Measurements from ENCODE around the gene MRPL1.
"Not testable (repeated sequence)": the region's sequence is repeated elsewhere in the genome, so short reads cannot be mapped to it uniquely, and the experiment has no call there.

Gene MRPL1

GRCh38 chr4:77849278-77849965, 13.2 kb upstream of the MRPL1 start:
- no peak for DNase-seq (ENCODE audit: low spot score)
- TF ChIP-seq, protein P1, sequence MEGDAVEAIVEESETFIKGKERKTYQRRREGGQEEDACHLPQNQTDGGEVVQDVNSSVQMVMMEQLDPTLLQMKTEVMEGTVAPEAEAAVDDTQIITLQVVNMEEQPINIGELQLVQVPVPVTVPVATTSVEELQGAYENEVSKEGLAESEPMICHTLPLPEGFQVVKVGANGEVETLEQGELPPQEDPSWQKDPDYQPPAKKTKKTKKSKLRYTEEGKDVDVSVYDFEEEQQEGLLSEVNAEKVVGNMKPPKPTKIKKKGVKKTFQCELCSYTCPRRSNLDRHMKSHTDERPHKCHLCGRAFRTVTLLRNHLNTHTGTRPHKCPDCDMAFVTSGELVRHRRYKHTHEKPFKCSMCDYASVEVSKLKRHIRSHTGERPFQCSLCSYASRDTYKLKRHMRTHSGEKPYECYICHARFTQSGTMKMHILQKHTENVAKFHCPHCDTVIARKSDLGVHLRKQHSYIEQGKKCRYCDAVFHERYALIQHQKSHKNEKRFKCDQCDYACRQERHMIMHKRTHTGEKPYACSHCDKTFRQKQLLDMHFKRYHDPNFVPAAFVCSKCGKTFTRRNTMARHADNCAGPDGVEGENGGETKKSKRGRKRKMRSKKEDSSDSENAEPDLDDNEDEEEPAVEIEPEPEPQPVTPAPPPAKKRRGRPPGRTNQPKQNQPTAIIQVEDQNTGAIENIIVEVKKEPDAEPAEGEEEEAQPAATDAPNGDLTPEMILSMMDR (IDR thresholded peaks at IDR 0.05; ENCODE audit: extremely low read depth, insufficient read depth, missing control alignments): no peak
- in situ Hi-C loops (cut with MboI; ENCODE audit: low pct_unique_long_range_greater_than_20kb, low sequenced_read_pairs, unreplicated experiment): no loop called here

- DNase-seq (ENCODE audit: low spot score): peak; percentile 52
- TF ChIP-seq, protein P1 (IDR thresholded peaks at IDR 0.05; ENCODE audit: extremely low read depth, insufficient read depth, missing control alignments): no peak
- in situ Hi-C loops (cut with MboI; ENCODE audit: low pct_unique_long_range_greater_than_20kb, low sequenced_read_pairs, unreplicated experiment): no loop called here
Measured at GRCh38 chr4:77852892-77853495, 9.6 kb upstream of the MRPL1 start.

GRCh38 chr4:77854431-77855111, 8.1 kb upstream of the MRPL1 start:
- TF ChIP-seq, protein P1 (IDR thresholded peaks at IDR 0.05; ENCODE audit: extremely low read depth, insufficient read depth, missing control alignments): no peak
- in situ Hi-C loops (cut with MboI; ENCODE audit: low pct_unique_long_range_greater_than_20kb, low sequenced_read_pairs, unreplicated experiment): no loop called here
- no peak for DNase-seq (ENCODE audit: low spot score)

GRCh38 chr4:77856152-77856551, 6.5 kb upstream of the MRPL1 start:
- TF ChIP-seq, protein P1 (IDR thresholded peaks at IDR 0.05; ENCODE audit: extremely low read depth, insufficient read depth, missing control alignments): no peak
- in situ Hi-C loops (cut with MboI; ENCODE audit: low pct_unique_long_range_greater_than_20kb, low sequenced_read_pairs, unreplicated experiment): no loop called here
- no peak for DNase-seq (ENCODE audit: low spot score)

DNA sequence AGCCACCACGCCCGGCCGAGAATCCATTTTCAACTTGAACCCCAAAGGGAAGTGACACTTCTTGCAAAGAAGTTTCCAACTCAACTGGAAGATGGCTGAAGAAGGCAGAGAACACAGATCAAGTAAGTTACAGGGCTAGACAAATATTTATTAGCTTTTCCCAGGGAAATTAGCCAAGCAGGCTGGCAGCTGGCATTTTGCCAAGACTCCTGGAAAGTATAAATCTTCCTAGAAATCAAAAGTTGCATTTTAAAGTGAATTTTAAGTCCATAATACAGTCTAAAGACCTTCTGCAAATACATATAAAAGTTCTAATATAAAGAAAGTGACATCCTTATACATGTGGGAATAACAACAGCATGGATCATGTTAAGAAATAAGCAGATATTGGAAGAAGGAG, 3.4 kb upstream of the MRPL1 start:
- DNase-seq (ENCODE audit: low spot score): no peak
- in situ Hi-C loops (cut with MboI; ENCODE audit: low pct_unique_long_range_greater_than_20kb, low sequenced_read_pairs, unreplicated experiment): no loop called here
- TF ChIP-seq, protein P1 (IDR thresholded peaks at IDR 0.05; ENCODE audit: extremely low read depth, insufficient read depth, missing control alignments): no peak

GRCh38 chr4:77861495-77861894, 1.1 kb upstream of the MRPL1 start:
- TF ChIP-seq, protein P1 (IDR thresholded peaks at IDR 0.05; ENCODE audit: extremely low read depth, insufficient read depth, missing control alignments): no peak
- in situ Hi-C loops (cut with MboI; ENCODE audit: low pct_unique_long_range_greater_than_20kb, low sequenced_read_pairs, unreplicated experiment): no loop called here
- DNase-seq (ENCODE audit: low spot score): no peak

DNA sequence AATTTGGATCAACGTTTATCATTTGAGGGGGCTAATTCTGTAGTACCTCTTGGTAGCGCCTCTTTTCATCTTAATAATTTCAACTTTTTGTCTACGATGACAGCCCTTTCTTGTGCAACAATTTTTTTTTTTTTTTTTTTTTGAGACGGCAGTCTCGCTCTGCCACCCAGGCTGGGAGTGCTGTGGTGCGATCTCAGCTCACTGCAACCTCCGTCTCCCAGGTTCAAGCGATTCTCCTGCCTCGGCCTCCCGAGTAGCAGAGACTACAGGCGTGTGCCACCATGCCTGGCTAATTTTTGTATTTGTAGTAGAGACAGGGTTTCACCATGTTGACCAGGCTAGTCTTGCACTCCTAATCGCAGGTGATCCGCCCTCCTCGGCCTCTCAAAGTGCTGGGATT, 711 bp downstream of the MRPL1 start:
- DNase-seq (ENCODE audit: low spot score); in situ Hi-C loops (cut with MboI; ENCODE audit: low pct_unique_long_range_greater_than_20kb, low sequenced_read_pairs, unreplicated experiment): not testable (repeated sequence)

Data from GM13977 (cell line).